ENCODE data around the gene UBA3. TPM values are rescaled to one million over a fixed set of nuclear protein-coding genes. Genes with fewer than 3 reads are reported as not detected.

Gene UBA3
- total RNA-seq, 1 experiment from 2014 or later = 45.6 TPM

- no peak for TF ChIP-seq SIN3A (IDR thresholded peaks at IDR 0.05; ENCODE audit: low read depth)
Observed at GRCh38 chr3:69121513-69121912, 41.3 kb upstream of the UBA3 start (continued).

- Histone ChIP-seq H3K4me1 (ENCODE audit: control insufficient read depth in 1 of 2, insufficient read depth in 2 of 2, low read length in 2 of 2) (peaks cover 0 to 16% of the 10 kb centered on the region in 2 experiments; a peak in 3 of 4 replicates), H4K20me1 (ENCODE audit: insufficient read depth) (no peaks in the 10 kb centered on the region), H2AFZ (ENCODE audit: low read depth, low read length, poor library complexity, severe bottlenecking) (peak overlapping the region; percentile 87), H3K9me2 (ENCODE audit: insufficient read depth) (no peaks in the 10 kb centered on the region), H3K9ac (ENCODE audit: low read length) (no peak overlapping the region), H3K9me3 (ENCODE audit: control insufficient read depth in 1 of 2, insufficient read depth in 1 of 2, low read depth in 1 of 2, low read length in 2 of 2) (no peaks in the 10 kb centered on the region), H3K27ac (ENCODE audit: low read depth, low read length) (no peak overlapping the region), H3K4me2 (ENCODE audit: low read length) (no peak overlapping the region), H3K27me3 (ENCODE audit: insufficient read depth, low read length) (no peaks in the 10 kb centered on the region), H3K4me3 (replicated peaks in 1 of 2; ENCODE audit: low read depth in 1 of 2, low read length in 2 of 2) (no peak overlapping the region), H3K79me2 (ENCODE audit: insufficient read depth, low read length) (no peaks in the 10 kb centered on the region), H3K36me3 (ENCODE audit: control insufficient read depth in 1 of 2, insufficient read depth in 2 of 2, low read length in 2 of 2) (no peaks in the 10 kb centered on the region)
- intact Hi-C loops (cut with micrococcal nuclease) = loop anchor here (1.0 to 5.0 kb wide), 5 partner anchors 40 to 826 kb away; no protein-coding TSS in a partner anchor
- 0 out of 2 replicates have a peak, but pooled peaks have one; percentile 10 for TF ChIP-seq CBX3 (IDR thresholded peaks at IDR 0.05; ENCODE audit: low read depth)
- no peak for TF ChIP-seq JUND (IDR thresholded peaks at IDR 0.05)
- peak; percentile 61 to 94 (median 92) for TF ChIP-seq CTCF (IDR thresholded peaks at IDR 0.05 in 2 of 3, conservative IDR thresholded peaks at IDR 0.05 in 1 of 3; ENCODE audit: borderline replicate concordance in 1 of 3, insufficient read depth in 1 of 3, low read depth in 2 of 3, low read length in 2 of 3)
- no peak for TF ChIP-seq EZH2phosphoT487 (IDR thresholded peaks at IDR 0.05; ENCODE audit: borderline replicate concordance)
- no peak for TF ChIP-seq EZH2 (IDR thresholded peaks at IDR 0.05)
- peak; percentile 83 for TF ChIP-seq RAD21 (IDR thresholded peaks at IDR 0.05; ENCODE audit: low read depth)
- CTCF ChIA-PET = interaction anchor here (0.6 to 3.2 kb wide), 24 partner anchors 9 to 551 kb away, joined by 3 to 18 read pairs (median 4); partner anchors contain the start of gene TMF1
- RAD21 ChIA-PET (ENCODE audit: low non-redundant PET in 1 of 2, low total read pairs in 2 of 2, uncharacterized antibody in 2 of 2, unreplicated experiment in 2 of 2) = interaction anchor here (0.8 to 1.6 kb wide), 2 partner anchors 40 to 185 kb away, joined by 3 to 6 read pairs; no protein-coding TSS in a partner anchor
- peak; percentile 92 for ATAC-seq
- POLR2A ChIA-PET = no interaction called here
- no TSS peak for BruUV-seq (replicated peaks)
- peak; percentile 86 for DNase-seq (ENCODE audit: low read depth, low spot score)
Observed at GRCh38 chr3:69120879-69121464, 40.8 kb upstream of the UBA3 start.

Data from HCT116 (cell line).